Measurements from ENCODE around the gene KCP.
"Not testable (repeated sequence)": the region's sequence is repeated elsewhere in the genome, so short reads cannot be mapped to it uniquely, and the experiment has no call there.

Gene KCP

GRCh38 chr7:128922496-128923410 is 12.2 kb upstream of the KCP start:
- DNase-seq (ENCODE audit: low read depth in 1 of 2, low spot score in 1 of 2): no peak

DNA sequence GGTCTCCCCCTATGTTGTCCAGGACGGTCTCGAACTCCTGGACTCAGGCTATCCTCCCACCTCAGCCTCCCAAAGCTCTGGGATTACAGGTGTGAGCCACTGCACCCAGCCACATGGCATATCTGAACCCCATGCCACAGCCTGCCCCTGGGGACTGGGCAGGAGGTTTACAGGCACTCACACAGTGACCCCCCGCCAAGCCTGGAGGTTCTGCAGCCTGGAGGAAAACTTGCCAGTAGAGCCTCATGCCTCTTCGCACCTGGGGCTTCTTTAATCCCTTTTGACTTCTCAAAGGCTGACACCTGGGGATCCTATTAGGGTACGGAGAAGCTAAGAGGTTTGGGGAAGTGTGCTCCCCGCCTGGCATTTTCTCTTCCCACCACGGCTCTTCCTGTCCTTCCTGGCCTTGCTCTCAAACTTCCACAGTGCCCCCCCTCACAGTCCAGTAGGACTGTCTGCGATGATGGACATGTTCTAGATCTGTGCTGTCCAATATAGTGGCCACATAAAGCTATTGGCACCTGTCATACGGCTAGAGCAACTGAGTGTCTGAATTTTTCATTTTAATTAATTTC is 11.4 kb upstream of the KCP start:
- DNase-seq (ENCODE audit: low read depth in 1 of 2, low spot score in 1 of 2): no peak

DNA sequence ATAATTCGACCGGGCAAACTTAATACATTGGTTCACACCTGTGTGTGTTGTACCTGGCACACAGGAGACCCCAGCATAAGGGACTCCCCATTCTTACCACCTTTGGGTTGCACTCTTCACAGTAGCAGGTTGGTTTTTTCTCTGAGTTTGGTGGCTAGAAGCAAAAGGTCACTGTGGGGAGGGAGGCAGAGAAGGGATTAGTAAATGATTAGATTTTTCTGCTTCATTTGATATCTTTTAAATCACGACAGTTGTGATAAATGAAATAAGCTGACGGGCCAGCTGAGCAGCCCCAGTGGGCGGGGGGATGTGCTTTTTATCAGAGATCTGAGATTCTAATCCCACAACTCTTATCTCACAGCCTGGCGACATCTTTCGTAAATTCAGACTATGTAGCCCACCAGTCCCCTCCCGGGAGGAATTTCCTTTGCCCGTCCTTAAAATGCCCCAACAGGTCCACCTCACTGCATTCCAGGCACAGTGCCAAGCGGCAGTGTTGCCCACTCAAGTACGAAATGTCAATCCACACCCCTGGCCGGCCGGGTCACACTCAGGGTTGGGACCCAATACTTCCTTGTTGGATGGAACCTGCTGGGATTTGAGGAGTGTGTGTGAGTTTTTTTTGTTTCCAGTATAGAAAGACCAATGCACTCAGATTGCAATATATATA is 10.5 kb upstream of the KCP start:
- DNase-seq (ENCODE audit: low read depth in 1 of 2, low spot score in 1 of 2): no peak

GRCh38 chr7:128919881-128920799 is 9.6 kb upstream of the KCP start:
- DNase-seq (ENCODE audit: low read depth in 1 of 2, low spot score in 1 of 2): no peak

- no peak for DNase-seq (ENCODE audit: low read depth in 1 of 2, low spot score in 1 of 2)
Measured at GRCh38 chr7:128919241-128919640, 8.7 kb upstream of the KCP start.

DNA sequence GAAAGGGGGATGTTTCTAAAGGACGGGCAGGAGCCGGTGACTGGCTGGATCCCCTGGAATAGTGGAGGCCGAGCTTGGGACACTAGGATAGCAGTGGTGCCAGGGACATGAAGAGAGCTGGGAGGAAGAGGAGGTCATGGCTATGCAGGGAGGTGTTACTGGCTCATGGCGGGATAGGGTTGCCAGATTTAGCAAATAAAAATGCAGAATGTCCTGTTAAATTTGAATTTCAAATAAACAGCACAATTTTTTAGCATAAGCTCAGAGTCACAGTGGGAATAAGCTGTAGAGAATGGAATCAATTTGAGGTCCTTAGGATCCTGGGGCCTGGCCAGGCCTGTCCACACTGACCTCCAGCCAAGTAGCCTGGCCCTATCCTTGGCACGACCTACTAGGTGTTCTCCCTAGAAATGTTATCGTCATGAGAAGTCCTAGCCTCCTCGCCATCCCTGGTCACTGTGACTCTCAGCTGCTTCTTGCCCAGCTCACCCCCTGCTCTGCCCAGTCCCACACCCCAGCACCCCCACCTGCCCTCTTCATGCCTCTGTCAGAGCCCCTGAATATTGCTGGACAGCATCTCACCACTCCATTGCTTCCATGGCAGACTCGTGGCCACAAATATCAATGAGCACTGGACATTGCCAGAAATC is 7.6 kb upstream of the KCP start:
- DNase-seq (ENCODE audit: low read depth in 1 of 2, low spot score in 1 of 2): no peak

DNA sequence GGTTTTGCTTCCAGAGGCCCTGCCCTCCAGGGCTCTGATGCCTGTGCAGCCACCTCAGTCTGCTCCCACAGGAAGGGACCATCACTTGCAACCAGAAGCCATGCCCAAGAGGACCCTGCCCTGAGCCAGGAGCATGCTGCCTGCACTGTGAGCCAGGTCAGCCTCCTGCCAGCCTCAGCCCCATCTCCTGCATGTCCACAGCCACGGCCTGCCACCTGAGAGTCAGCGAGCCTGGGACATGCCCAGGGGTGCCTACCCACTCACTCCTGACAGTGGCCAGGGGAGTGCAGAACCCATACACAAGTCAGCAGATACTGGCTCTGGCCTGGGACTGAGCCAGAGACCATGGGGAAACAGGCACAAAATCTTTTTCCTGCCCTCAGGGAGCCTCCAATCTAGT is 6.6 kb upstream of the KCP start:
- no peak for DNase-seq (ENCODE audit: low read depth in 1 of 2, low spot score in 1 of 2)

- no peak for DNase-seq (ENCODE audit: low read depth in 1 of 2, low spot score in 1 of 2)
Measured at GRCh38 chr7:128916643-128916915, 6.1 kb upstream of the KCP start.

GRCh38 chr7:128915841-128916642 is 5.5 kb upstream of the KCP start:
- no peak for DNase-seq (ENCODE audit: low read depth in 1 of 2, low spot score in 1 of 2)

- no peak for DNase-seq (ENCODE audit: low read depth in 1 of 2, low spot score in 1 of 2)
Measured at GRCh38 chr7:128915271-128915819, 4.8 kb upstream of the KCP start.

DNA sequence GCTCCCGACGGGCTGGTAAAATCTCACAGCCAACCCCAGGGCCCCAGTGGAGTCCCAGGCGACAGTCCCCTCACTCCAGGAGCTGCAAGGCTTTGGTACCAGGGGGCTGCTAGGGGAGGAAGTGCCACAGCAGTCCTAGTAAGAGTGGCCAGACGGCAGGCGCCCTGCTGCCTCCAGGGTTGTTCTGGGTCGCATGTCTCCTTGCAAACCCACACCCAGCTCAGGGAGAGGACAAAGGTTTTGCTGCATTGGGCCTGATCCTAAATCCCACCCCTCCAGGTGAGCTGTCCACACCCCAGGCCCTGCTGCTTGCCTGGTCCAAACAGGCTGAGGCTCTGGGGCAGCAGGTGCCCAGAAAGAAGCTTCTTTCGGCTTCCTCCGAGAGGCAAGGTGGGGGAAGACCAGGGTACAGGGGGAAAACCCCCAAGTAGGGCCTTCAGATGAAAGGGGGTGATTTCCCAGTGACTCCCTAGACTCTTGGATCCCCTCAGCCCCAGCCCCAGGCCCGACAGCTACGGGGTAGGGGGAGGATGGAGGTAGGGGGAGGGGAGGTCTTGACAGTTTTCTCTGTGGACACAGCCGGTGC is 4.2 kb upstream of the KCP start:
- DNase-seq (ENCODE audit: low read depth in 1 of 2, low spot score in 1 of 2): no peak

DNA sequence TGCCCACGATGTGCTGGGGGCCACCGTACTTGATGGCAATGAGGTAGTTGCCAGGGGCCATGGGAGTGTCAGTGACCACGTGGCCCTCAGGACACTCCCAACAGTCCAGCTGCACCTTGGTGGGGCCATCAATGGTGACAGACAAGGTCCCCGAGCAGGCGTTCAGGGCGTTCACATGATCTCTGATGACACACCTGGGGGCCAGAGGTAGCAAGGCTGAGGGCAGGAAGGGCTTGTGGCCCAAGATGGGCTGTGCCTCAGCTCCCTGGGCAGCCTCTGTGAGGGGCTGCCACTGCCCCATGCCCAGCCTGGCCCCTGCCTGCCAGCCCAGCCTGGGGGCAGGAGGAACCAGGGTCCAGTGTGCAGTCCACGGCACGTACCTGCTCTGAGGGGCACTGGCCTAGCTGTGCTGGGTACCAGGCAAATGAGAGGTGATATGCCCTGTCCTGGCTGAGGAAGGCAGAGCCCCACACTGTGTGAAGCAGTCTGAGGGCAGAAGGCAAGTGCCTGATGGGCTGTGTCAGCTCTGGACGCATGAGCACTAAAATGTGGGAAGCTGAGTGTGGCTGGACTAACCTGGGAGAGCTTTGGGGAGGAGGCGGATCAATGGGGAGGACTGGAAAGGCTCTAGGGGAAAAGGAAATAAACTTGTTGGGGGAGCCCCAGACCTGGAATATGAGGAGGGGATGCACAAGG is 3.5 kb upstream of the KCP start:
- DNase-seq (ENCODE audit: low read depth in 1 of 2, low spot score in 1 of 2): no peak

- not testable (repeated sequence) for DNase-seq (ENCODE audit: low read depth in 1 of 2, low spot score in 1 of 2)
Measured at GRCh38 chr7:128912709-128913495, 2.4 kb upstream of the KCP start.

GRCh38 chr7:128912281-128912680 is 1.8 kb upstream of the KCP start:
- no peak for DNase-seq (ENCODE audit: low read depth in 1 of 2, low spot score in 1 of 2)

DNA sequence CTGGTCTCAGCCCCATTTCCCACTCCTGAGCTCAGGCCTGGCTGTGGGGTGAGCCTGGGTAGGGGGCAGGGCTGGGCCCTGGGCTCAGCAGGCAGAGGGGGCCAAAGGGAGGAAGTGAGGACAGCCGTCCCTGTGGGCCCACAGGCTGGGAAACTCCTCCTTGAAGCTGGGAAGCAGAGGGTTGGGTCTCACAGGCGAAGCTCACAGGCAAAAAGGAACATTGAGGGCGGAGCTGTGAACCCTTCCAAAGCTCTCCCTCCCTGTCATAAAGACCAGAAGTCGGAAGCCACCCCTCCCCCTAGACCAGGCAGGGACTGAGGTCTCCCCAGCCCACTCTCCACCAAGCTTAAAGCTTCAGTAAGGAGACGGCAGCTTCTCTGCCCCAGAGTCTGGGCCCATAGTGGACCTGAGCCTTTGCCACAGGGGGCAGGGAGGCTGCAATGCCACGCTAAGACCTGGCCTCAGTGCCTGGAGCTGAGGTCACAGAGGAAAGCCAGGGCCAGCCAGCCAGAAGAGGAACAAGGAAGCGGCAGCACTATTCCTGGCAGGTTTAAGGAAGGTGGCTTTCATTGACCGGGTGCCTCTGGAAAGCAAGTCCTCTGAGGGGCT is 1.0 kb upstream of the KCP start:
- no peak for DNase-seq (ENCODE audit: low read depth in 1 of 2, low spot score in 1 of 2)

GRCh38 chr7:128909625-128910568 is 612 bp downstream of the KCP start:
- DNase-seq (ENCODE audit: low read depth in 1 of 2, low spot score in 1 of 2): no peak

Measured in activated T-helper 1 cell treated with anti-CD3 and anti-CD28 coated beads, Interleukin-2, amount 50 U/mL, for 16 hours (primary cell).